ENCODE data around the gene USH2A. TPM values are rescaled to one million over a fixed set of nuclear protein-coding genes. Genes with fewer than 3 reads are reported as not detected.

Gene USH2A
- total RNA-seq, 4 donors from 2014 or later: under 0.01 to 2.0 (median 0.22) TPM; not detected in 1

- Histone ChIP-seq H3K4me3 (replicated peaks in 1 of 3) (no peak overlapping the region), H3K4me1 (no peaks in the 10 kb centered on the region), H3K27ac (no peak overlapping the region), H3K27me3 (no peaks in the 10 kb centered on the region), H3K9me3 (no peaks in the 10 kb centered on the region), H3K36me3 (no peaks in the 10 kb centered on the region)
- WGBS, 2 donors: 49 to 52% methylated on average over 9 of the region's 9 CpGs
- DNase-seq: no peak
- no peak for TF ChIP-seq CTCF (IDR thresholded peaks at IDR 0.05)
- no peak for TF ChIP-seq POLR2A (IDR thresholded peaks at IDR 0.05)
- intact Hi-C loops (cut with DNase I): no loop called here
These were observed 772.6 kb downstream of the USH2A start for GRCh38 chr1:215650446-215651149.

GRCh38 chr1:215648957-215649356, 774.3 kb downstream of the USH2A start:
- 93 to 96% methylated on average over 4 of the region's 4 CpGs for WGBS, 2 donors
- Histone ChIP-seq H3K9me3 (no peaks in the 10 kb centered on the region), H3K4me1 (no peaks in the 10 kb centered on the region), H3K4me3 (replicated peaks in 1 of 3) (no peak overlapping the region), H3K27me3 (no peaks in the 10 kb centered on the region), H3K36me3 (no peaks in the 10 kb centered on the region), H3K27ac (no peak overlapping the region)
- intact Hi-C loops (cut with DNase I): no loop called here
- DNase-seq: no peak
- TF ChIP-seq CTCF (IDR thresholded peaks at IDR 0.05) (no peak), POLR2A (IDR thresholded peaks at IDR 0.05) (no peak)

GRCh38 chr1:215647738-215648137, 775.5 kb downstream of the USH2A start:
- H3K4me3 ChIP-seq (replicated peaks in 1 of 3): no peak overlapping the region
- H3K4me1 ChIP-seq: no peaks in the 10 kb centered on the region
- 68 to 75% methylated on average over 3 of the region's 3 CpGs for WGBS, 2 donors
- H3K27ac ChIP-seq: no peak overlapping the region
- TF ChIP-seq CTCF (IDR thresholded peaks at IDR 0.05) (no peak), POLR2A (IDR thresholded peaks at IDR 0.05) (no peak)
- H3K27me3 ChIP-seq: no peaks in the 10 kb centered on the region
- no peaks in the 10 kb centered on the region for H3K9me3 ChIP-seq
- DNase-seq: no peak
- intact Hi-C loops (cut with DNase I): no loop called here
- H3K36me3 ChIP-seq: no peaks in the 10 kb centered on the region

GRCh38 chr1:215645861-215646260, 777.4 kb downstream of the USH2A start:
- no peak for TF ChIP-seq CTCF (IDR thresholded peaks at IDR 0.05)
- TF ChIP-seq POLR2A (IDR thresholded peaks at IDR 0.05): no peak
- no peaks in the 10 kb centered on the region for H3K9me3 ChIP-seq
- intact Hi-C loops (cut with DNase I): no loop called here
- H3K4me3 ChIP-seq (replicated peaks in 1 of 3): no peak overlapping the region
- no peaks in the 10 kb centered on the region for H3K4me1 ChIP-seq
- no peaks in the 10 kb centered on the region for H3K36me3 ChIP-seq
- no peak for DNase-seq
- no peaks in the 10 kb centered on the region for H3K27me3 ChIP-seq
- WGBS, 2 donors: 96 to 98% methylated on average over 2 of the region's 2 CpGs
- H3K27ac ChIP-seq: no peak overlapping the region

GRCh38 chr1:215645182-215645581, 778.1 kb downstream of the USH2A start:
- H3K27ac ChIP-seq: no peak overlapping the region
- TF ChIP-seq POLR2A (IDR thresholded peaks at IDR 0.05): no peak
- no peak for TF ChIP-seq CTCF (IDR thresholded peaks at IDR 0.05)
- no peaks in the 10 kb centered on the region for H3K9me3 ChIP-seq
- H3K4me1 ChIP-seq: no peaks in the 10 kb centered on the region
- WGBS, 2 donors: 96% methylated on average over 4 of the region's 4 CpGs
- H3K4me3 ChIP-seq (replicated peaks in 1 of 3): no peak overlapping the region
- no peaks in the 10 kb centered on the region for H3K27me3 ChIP-seq
- H3K36me3 ChIP-seq: no peaks in the 10 kb centered on the region
- intact Hi-C loops (cut with DNase I): no loop called here
- no peak for DNase-seq
